ENCODE data around the gene TRERF1.

DNA sequence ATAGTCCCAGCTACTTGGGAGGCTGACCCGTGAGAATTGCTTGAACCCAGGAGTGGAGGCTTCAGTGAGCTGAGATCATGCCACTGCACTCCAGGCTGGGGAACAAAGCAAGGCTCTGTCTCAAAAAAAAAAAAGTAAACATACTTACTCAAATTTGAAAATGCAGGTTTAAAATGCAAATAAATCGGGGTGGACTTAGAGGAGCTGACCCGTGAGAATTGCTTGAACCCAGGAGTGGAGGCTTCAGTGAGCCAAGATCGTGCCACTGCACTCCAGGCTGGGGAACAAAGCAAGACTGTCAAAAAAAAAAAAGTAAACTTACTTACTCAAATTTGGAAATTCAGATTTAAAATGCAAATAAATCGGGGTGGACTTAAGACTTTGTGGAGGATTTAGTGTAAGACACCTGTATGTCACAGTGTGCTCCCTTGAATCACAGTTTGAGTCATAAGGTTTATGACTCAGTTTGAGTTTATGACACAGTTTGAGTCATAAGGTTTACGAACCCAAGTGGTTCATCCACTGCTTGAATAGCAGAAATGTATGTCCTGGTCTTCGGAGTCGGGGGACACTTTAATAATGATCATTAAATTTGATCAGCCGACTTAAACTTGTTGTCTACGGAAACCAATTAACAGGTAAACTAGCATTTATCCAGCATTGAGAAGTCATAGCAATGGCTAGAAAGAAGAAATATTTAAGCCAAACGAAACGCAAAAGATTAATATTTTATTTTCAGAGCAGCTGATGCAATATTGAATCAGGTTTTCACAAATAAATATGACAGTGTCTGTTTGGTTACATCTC is 227.3 kb downstream of the TRERF1 start:
- TF ChIP-seq POLR2A (IDR thresholded peaks at IDR 0.05), result no peak
- TF ChIP-seq, protein P1, sequence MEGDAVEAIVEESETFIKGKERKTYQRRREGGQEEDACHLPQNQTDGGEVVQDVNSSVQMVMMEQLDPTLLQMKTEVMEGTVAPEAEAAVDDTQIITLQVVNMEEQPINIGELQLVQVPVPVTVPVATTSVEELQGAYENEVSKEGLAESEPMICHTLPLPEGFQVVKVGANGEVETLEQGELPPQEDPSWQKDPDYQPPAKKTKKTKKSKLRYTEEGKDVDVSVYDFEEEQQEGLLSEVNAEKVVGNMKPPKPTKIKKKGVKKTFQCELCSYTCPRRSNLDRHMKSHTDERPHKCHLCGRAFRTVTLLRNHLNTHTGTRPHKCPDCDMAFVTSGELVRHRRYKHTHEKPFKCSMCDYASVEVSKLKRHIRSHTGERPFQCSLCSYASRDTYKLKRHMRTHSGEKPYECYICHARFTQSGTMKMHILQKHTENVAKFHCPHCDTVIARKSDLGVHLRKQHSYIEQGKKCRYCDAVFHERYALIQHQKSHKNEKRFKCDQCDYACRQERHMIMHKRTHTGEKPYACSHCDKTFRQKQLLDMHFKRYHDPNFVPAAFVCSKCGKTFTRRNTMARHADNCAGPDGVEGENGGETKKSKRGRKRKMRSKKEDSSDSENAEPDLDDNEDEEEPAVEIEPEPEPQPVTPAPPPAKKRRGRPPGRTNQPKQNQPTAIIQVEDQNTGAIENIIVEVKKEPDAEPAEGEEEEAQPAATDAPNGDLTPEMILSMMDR (IDR thresholded peaks at IDR 0.05), result no peak
